Stomach (tissue), 4 donors: ENCODE results near the gene FNDC11.

ENCODE experiments used
- EP300 ChIP-seq: sonication (generic); formaldehyde crosslinking; IDR thresholded peaks from one replicate; pipeline ENCODE4 v1.6.1; 2017; ENCODE audit warnings: antibody characterized with exemption
- POLR2A ChIP-seq, 4 donors: fragments of 450-650 bp; IDR thresholded peaks; one replicate each; pipeline ENCODE4 v1.6.1; 2016; ENCODE audit warnings: antibody characterized with exemption in 4 of 4, control low read depth in 2 of 4, mild to moderate bottlenecking in 1 of 4, moderate library complexity in 1 of 4
- POLR2AphosphoS5 ChIP-seq, 3 donors: sonication (generic); formaldehyde crosslinking; IDR thresholded peaks; one replicate each; pipeline ENCODE4 v1.6.1; 2016; ENCODE audit warnings: antibody characterized with exemption in 3 of 3
- TF ChIP-seq, protein P1 (sequence below), 7 experiments: fragments of 450-650 bp in 4 of 7; fragments of 200-600 bp in 3 of 7; sonication (generic) in 3 of 7; IDR thresholded peaks; one replicate each; pipeline ENCODE4 v1.5.1; 2016 to 2019; ENCODE audit warnings: antibody characterized with exemption in 7 of 7, control low read depth in 2 of 7, mild to moderate bottlenecking in 1 of 7

- TF ChIP-seq, protein P1, sequence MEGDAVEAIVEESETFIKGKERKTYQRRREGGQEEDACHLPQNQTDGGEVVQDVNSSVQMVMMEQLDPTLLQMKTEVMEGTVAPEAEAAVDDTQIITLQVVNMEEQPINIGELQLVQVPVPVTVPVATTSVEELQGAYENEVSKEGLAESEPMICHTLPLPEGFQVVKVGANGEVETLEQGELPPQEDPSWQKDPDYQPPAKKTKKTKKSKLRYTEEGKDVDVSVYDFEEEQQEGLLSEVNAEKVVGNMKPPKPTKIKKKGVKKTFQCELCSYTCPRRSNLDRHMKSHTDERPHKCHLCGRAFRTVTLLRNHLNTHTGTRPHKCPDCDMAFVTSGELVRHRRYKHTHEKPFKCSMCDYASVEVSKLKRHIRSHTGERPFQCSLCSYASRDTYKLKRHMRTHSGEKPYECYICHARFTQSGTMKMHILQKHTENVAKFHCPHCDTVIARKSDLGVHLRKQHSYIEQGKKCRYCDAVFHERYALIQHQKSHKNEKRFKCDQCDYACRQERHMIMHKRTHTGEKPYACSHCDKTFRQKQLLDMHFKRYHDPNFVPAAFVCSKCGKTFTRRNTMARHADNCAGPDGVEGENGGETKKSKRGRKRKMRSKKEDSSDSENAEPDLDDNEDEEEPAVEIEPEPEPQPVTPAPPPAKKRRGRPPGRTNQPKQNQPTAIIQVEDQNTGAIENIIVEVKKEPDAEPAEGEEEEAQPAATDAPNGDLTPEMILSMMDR (IDR thresholded peaks at IDR 0.05), result no peak
- TF ChIP-seq POLR2AphosphoS5 (IDR thresholded peaks at IDR 0.05) (no peak), POLR2A (IDR thresholded peaks at IDR 0.05) (no peak), EP300 (no peak)
These were observed 34.0 kb downstream of the FNDC11 start for GRCh38 chr20:63587776-63588591.
